A549 (cell line): Measurements from ENCODE around the gene CMTM3.

Experiments used
- CBX8 ChIP-seq: fragments of 200-600 bp; sonication (generic); IDR thresholded peaks from 2 replicates; pipeline ENCODE4 v1.6.1; 2016
- CHD4 ChIP-seq: fragments of 200-600 bp; sonication (generic); IDR thresholded peaks from 2 replicates; pipeline ENCODE4 v1.6.1; 2016; ENCODE audit warnings: antibody characterized with exemption, mild to moderate bottlenecking, borderline replicate concordance
- ESRRA ChIP-seq: fragments of 150-350 bp; IDR thresholded peaks from 2 replicates; pipeline ENCODE4 v1.6.1; 2014; ENCODE audit warnings: mild to moderate bottlenecking, low read length, borderline replicate concordance
- JUN ChIP-seq, 2 experiments: fragments of >200 bp; sonication (Bioruptor Twin); formaldehyde crosslinking; IDR thresholded peaks; 2 replicates in 1 of 2; 3 replicates in 1 of 2; pipeline ENCODE4 v1.6.1; 2016 to 2017
- POLR2A ChIP-seq: IDR thresholded peaks from 2 replicates; pipeline ENCODE4 v1.6.1; 2012; ENCODE audit warnings: mild to moderate bottlenecking, low read length
- RARB ChIP-seq: fragments of 250-450 bp; sonication (Bioruptor Pico); IDR thresholded peaks from 2 replicates; pipeline ENCODE4 v1.8.0; 2021; ENCODE audit warnings: mild to moderate bottlenecking, moderate library complexity
- TF ChIP-seq, protein P1 (sequence below): fragments of >200 bp; sonication (Bioruptor Twin); formaldehyde crosslinking; IDR thresholded peaks from 3 replicates; pipeline ENCODE4 v1.5.1; 2016
- TF ChIP-seq, protein P2 (sequence below): fragments of 150-350 bp; IDR thresholded peaks from 2 replicates; pipeline ENCODE4 v1.6.1; 2014; ENCODE audit warnings: low read depth, mild to moderate bottlenecking, low read length

DNA sequence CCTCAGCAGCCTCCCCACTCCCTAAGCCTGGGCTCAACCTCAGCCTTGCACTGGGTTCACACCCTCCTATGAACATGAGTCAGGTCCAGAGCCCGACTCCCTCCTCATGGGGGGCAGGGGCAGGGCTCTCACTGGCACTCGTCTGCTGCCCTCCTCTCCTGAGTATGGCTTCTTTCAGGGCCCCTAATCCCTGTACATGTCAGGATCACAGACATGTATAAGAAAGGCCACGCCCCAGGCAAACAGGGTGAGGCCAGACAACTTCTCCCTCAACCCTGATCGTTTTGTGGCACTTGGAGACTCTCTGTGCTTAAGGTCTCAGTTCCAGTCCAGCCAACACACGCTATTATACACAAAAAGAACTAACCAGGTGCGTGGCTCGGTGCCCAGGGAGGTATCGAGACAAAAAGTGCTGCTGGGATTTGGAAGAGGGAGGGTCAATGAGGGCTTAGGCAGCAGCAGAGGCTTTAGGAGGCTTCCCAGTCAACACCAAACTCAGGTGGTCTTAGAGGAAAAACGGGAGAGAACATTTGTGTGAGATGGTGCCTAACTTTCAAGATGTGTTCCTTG, 45.2 kb downstream of the CMTM3 start:
- TF ChIP-seq, protein P1, sequence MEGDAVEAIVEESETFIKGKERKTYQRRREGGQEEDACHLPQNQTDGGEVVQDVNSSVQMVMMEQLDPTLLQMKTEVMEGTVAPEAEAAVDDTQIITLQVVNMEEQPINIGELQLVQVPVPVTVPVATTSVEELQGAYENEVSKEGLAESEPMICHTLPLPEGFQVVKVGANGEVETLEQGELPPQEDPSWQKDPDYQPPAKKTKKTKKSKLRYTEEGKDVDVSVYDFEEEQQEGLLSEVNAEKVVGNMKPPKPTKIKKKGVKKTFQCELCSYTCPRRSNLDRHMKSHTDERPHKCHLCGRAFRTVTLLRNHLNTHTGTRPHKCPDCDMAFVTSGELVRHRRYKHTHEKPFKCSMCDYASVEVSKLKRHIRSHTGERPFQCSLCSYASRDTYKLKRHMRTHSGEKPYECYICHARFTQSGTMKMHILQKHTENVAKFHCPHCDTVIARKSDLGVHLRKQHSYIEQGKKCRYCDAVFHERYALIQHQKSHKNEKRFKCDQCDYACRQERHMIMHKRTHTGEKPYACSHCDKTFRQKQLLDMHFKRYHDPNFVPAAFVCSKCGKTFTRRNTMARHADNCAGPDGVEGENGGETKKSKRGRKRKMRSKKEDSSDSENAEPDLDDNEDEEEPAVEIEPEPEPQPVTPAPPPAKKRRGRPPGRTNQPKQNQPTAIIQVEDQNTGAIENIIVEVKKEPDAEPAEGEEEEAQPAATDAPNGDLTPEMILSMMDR = no peak
- TF ChIP-seq JUN (IDR thresholded peaks at IDR 0.05) = no peak
- no peak for TF ChIP-seq POLR2A
- no peak for TF ChIP-seq CHD4
- no peak for TF ChIP-seq ESRRA
- TF ChIP-seq RARB (CRISPR knock-in tag) = no peak
- TF ChIP-seq CBX8 = no peak
- TF ChIP-seq, protein P2, sequence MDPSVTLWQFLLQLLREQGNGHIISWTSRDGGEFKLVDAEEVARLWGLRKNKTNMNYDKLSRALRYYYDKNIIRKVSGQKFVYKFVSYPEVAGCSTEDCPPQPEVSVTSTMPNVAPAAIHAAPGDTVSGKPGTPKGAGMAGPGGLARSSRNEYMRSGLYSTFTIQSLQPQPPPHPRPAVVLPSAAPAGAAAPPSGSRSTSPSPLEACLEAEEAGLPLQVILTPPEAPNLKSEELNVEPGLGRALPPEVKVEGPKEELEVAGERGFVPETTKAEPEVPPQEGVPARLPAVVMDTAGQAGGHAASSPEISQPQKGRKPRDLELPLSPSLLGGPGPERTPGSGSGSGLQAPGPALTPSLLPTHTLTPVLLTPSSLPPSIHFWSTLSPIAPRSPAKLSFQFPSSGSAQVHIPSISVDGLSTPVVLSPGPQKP = no peak
